NCI-H2196 treated with DMSO at 0.1 percent for 48 hours (cell line): ENCODE results near the gene ATP6V0D1.
A peak's percentile ranks its signal among the peaks of the same experiment; 100 is the strongest.
"Not testable (repeated sequence)": the region's sequence is repeated elsewhere in the genome, so short reads cannot be mapped to it uniquely, and the experiment has no call there.

Experiments used
- DNase-seq: peaks from one replicate; lab custom pipeline; 2025; ENCODE audit not compliant: unreplicated experiment; lab: John Stamatoyannopoulos, UW

Gene ATP6V0D1

DNA sequence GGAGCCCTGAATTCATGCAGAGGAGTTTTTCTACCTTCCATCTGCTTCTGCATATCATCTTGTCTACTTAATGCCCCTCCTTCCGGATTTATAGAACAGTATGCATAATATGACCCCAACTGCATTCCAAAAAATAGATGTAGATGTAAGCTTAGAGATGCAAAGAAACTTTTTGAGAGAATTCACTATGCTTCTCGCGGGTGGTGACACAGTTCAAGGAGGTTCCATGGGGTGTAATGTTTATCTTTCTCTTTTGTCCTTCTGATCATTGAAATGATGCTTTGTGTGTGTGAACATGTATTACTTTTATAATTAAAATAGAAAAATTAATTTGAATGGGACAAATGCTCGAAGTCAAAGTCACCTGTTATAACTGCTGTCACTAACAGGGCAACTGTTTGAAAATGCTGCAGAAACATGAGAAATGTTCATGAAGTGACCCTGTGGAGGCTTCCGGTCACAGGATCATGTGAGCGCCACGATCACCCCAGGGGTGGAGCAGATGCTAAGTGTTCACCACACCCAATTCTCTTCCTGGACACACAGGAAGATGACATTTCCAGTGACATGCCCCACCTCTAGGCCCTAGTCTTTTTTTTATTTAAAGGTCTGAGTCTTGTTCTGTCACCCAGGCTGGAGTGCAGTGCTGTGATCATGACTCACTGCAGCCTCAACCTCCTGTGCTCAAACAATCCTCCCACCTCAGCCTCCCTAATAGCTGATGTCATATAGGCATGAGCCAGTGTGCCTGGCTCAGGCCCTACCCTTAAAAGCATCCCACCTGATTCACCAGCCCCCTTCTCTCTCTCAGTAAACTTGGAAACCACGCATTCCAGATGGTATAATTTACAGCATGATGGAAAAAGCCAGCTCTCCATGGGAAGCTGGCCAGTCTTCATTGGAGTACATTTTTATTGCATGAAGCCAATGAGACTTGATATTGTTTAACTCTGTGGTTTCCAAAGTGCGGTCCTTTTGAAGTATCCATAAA, 23.4 kb upstream of the ATP6V0D1 start:
- DNase-seq: no peak

- DNase-seq: no peak
Measured at GRCh38 chr16:67499106-67499505, 18.1 kb upstream of the ATP6V0D1 start.

GRCh38 chr16:67490335-67491096, 9.6 kb upstream of the ATP6V0D1 start:
- DNase-seq: no peak

GRCh38 chr16:67489401-67490083, 8.6 kb upstream of the ATP6V0D1 start:
- DNase-seq: no peak

DNA sequence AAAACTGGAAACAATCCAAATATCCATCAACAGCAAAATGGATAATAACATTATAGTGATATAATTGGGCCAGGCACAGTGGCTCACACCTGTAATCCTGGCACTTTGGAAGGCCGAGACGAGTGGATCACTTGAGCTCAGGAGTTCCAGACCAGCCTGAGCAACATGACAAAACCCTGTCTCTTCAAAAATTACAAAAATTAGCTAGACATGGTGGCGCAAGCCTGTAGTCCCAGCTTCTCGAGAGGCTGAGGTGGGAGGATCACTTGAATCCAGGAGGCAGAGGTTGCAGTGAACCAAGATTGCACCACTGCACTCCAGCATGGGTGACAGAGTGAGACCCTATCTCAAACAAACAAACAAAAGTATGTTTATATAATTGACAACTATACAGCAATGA, 6.6 kb upstream of the ATP6V0D1 start:
- DNase-seq: not testable (repeated sequence)

- no peak for DNase-seq
Measured at GRCh38 chr16:67486805-67487204, 5.8 kb upstream of the ATP6V0D1 start.

DNA sequence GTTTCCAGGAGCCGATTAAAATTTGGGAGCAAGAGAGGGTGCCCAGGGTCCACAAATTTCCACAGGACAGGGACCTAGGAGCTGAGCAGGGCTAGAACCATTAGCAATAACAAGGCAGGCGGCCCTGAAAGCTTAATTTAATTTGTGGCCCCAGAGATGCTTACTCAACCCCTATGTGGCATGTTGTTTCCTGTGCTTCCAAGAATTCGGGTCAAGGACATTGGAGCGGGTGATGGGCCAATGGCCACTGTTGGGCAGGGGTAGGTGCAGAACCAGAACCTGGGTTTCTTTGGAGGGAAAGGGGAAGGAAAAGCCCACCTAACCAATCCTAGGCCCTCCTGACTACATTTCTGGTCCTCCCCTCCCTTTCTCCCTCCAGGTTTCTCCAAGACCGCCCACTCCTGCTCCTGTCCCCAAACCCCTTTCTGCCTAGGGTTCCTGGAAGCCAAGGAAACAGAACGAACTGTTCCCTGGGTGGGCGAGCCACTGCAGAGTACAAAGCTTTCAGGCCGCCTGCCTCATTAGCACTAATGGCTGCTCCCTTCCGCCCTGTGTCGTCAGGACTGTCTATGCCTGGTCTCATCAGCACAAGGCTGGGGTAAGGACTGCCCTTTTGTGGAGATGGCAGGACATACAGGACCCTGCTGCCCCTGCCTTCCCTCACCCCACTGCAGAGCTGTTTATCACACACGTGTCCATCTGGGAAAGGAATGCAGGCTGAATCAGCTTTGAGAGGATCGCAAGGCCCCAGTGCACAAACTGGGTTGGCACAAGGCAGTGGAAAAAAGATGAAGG, 3.0 kb upstream of the ATP6V0D1 start:
- DNase-seq: no peak

DNA sequence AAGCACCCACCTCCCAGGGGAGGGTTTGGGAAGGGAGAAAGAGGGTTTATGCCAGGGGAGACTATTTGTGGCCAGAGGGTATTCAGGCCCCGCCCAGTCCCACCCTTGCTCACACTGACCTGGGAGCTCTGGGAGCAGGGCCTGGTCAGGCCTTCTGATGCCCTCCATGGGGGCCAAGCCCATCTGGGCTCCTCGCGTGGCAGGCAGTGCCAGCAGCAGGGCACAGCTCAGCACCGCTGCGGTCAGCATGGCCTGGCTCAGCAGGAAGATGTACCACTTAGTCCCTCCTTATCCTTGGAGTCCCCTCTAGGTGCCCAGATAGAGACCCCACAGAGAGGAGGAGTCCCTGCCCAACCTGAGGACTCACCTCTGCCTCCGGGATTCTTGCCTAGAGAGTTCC, 2.2 kb upstream of the ATP6V0D1 start, which contains the start of gene AGRP:
TSS of gene AGRP (minus strand) at position 398 of the 400 bp plus-strand sequence. CDS start at position 249, 149 bp downstream.
- DNase-seq: no peak

DNA sequence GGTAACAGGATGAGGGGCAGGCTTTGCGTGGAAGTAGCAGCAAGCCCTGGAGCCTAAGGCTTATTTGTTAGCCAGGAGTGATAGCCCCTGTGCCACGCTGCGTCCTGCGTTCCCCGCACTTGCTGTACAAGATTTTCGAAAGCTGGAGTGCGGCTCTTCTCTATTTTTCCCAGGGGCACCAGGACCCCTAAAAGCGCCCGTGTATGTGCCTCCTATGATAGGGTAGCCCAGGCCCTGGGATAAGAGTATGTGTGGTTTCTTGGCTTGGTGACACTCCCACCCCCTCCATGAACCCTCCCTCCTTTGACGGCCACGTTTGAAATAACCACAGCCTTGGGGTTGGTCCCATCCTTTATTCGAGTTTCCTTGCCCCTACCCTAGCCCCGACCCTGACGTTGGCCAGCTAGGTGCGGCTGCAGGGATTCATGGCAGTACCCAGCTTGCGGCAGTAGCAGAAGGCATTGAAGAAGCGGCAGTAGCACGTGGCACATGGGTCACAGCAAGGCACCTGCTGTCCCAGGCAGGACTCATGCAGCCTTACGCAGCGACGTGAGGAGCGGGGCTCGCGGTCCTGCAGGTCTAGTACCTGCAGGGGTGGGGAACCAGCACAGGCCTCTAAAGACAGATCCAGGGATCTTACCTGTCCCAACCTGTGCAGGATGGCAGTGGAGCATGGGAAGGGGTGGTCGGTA, 1.4 kb upstream of the ATP6V0D1 start:
- no peak for DNase-seq

GRCh38 chr16:67481561-67482232, 740 bp upstream of the ATP6V0D1 start:
- no peak for DNase-seq

GRCh38 chr16:67477960-67478554, 2.9 kb downstream of the ATP6V0D1 start:
- DNase-seq: no peak

DNA sequence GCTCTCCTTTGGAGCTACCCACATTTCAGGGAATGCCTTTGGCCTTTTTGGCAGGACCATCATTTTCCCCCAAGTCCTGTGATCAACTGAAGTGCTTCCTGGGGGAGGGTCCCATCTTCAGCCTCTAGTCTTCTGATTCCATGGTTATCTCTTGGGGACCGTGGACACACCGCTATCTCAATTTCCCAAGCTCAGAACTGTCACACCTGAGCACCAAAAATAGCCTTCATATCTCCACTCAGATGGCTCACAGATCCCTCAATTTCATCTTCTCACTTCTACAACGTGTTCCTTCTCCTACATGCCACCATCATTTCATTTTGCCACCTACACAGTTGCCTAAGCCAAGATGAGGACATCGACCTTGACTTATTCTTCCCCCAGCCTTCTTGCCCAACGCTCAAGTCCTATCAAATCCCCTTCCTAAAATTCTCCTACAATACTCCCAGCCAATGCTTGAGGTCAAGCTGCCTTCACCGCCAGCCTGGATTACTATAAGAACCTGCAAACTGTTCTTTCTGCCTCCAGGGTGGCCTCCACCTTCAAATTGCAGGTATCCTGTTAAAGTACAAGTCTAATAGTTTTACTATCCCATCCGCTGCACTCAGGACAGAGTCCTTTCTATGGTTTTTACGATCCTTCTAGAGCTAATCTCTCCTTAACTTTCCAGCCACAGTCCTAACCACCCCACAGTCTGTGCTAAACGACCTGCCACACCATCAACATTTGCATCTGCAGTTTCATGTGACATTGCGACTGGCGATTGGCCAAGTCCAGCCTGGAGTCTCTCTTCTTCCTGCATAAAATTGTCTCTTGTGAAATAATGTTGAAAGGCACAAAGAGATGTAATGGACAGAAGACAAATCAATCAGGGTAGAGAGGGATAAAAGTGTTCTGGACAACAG, 6.2 kb downstream of the ATP6V0D1 start:
- DNase-seq: no peak

GRCh38 chr16:67471758-67472384, 9.1 kb downstream of the ATP6V0D1 start:
- no peak for DNase-seq

DNA sequence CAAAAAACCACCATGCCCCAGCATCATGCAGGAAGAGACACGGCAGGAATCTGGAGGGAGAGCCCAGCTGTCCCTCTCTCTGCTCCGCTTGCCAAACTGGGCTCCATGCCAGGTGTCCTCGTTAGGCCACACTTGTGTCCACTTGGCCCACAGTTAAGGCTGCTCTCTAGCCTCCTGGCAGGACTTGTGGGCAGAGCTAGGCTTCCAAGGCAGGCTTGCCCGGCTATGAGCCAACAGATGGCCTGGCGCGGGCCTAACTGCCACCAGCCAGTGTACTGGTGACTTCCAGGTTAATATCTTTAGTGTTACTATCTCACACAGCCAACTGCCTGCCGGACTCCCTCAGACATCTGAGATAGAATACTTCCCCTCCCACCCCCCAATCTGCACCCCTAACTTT, 10.6 kb downstream of the ATP6V0D1 start:
- peak; percentile 55 for DNase-seq

- no peak for DNase-seq
Measured at GRCh38 chr16:67468731-67469130, 12.2 kb downstream of the ATP6V0D1 start.

DNA sequence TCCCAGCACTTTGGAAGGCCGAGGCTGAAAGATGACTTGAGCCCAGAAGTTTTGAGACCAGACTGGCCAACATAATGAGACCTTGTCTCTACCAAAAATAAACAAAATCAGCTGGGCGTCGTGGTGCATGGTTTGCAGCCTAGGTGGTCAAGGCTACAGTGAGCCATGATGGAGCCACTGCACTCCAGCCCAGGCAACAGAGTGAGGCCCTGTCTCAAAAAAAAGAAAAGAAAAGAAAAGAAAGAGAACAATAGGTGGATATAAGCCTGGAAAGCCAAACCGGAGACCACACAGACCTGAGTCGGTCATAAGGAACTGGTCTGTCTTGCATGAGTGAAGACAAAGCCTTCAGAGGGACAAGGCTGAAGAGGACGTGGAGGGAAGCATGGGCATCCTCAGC, 14.4 kb downstream of the ATP6V0D1 start:
- no peak for DNase-seq

DNA sequence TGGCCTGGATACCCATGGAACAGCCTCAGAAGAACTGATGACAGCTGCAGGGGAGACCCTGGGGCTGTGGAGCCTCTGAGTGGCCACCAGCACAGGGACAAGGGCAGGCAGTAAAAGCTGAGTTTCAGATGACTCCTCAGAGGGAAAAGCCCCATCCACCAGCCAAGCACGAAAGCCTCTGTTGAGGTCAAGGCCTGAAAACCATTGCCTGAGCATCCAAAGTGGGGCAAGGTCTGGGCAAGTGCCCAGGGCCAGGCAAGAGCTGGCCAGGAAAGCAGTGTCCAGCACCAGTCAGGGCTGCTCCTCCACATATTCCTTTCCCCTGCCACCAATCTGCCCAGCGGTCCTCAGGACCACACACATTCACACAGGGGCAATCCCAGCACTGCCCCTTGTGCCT, 16.4 kb downstream of the ATP6V0D1 start:
- no peak for DNase-seq
